MM.1S (cell line): Measurements from ENCODE around the gene SH3RF3.

ENCODE experiments used
- DNase-seq: peaks from one replicate; pipeline ENCODE4 v3.0.0-alpha.2; 2015
- H2AFZ ChIP-seq: fragments of 300-600 bp; sonication (generic); 2 replicates; pipeline ENCODE4 v1.6.0; 2016; ENCODE audit warnings: antibody characterized with exemption, low read length
- H3F3A ChIP-seq: fragments of 300-600 bp; sonication (generic); 2 replicates; pipeline ENCODE4 v1.6.1; 2016; ENCODE audit warnings: mild to moderate bottlenecking, antibody characterized with exemption, low read length, moderate library complexity, mixed read lengths; ENCODE audit not compliant: insufficient read depth
- H3K27ac ChIP-seq: fragments of 300-600 bp; sonication (generic); 2 replicates; pipeline ENCODE4 v1.5.1; 2016; ENCODE audit warnings: mild to moderate bottlenecking, low read length
- H3K27me3 ChIP-seq: fragments of 300-600 bp; sonication (generic); replicated peaks from 2 replicates; pipeline ENCODE4 v1.6.0; 2016; ENCODE audit warnings: low read length; ENCODE audit not compliant: insufficient read depth
- H3K36me3 ChIP-seq: fragments of 300-600 bp; sonication (generic); replicated peaks from 2 replicates; pipeline ENCODE4 v1.6.1; 2016; ENCODE audit warnings: mild to moderate bottlenecking, low read length, mixed read lengths; ENCODE audit not compliant: insufficient read depth
- H3K4me1 ChIP-seq: fragments of 300-600 bp; sonication (generic); 2 replicates; pipeline ENCODE4 v1.6.1; 2016; ENCODE audit warnings: low read length, mixed read lengths
- H3K4me2 ChIP-seq: fragments of 300-600 bp; sonication (generic); 2 replicates; pipeline ENCODE4 v1.6.0; 2016; ENCODE audit warnings: low read depth, low read length
- H3K4me3 ChIP-seq: fragments of 300-600 bp; sonication (generic); 2 replicates; pipeline ENCODE4 v1.5.1; 2016; ENCODE audit warnings: low read length, mixed read lengths
- H3K79me2 ChIP-seq: fragments of 300-600 bp; sonication (generic); 2 replicates; pipeline ENCODE4 v1.6.1; 2016; ENCODE audit warnings: mixed run types, low read length, mixed read lengths
- H3K9ac ChIP-seq: fragments of 300-600 bp; sonication (generic); 2 replicates; pipeline ENCODE4 v1.6.1; 2016; ENCODE audit warnings: low read length, mixed read lengths
- H3K9me2 ChIP-seq: fragments of 300-600 bp; sonication (generic); replicated peaks from 2 replicates; pipeline ENCODE4 v1.6.1; 2016; ENCODE audit warnings: mild to moderate bottlenecking, low read length, mixed read lengths; ENCODE audit not compliant: insufficient read depth
- H3K9me3 ChIP-seq: fragments of 300-600 bp; sonication (generic); replicated peaks from 2 replicates; pipeline ENCODE4 v1.6.1; 2016; ENCODE audit warnings: mild to moderate bottlenecking, low read length, mixed read lengths; ENCODE audit not compliant: insufficient read depth
- H4K20me1 ChIP-seq: fragments of 300-600 bp; sonication (generic); 2 replicates; pipeline ENCODE4 v1.6.1; 2016; ENCODE audit warnings: mild to moderate bottlenecking, low read length, moderate library complexity, mixed read lengths; ENCODE audit not compliant: insufficient read depth
- CTCF ChIP-seq: fragments of 300-600 bp; sonication (generic); IDR thresholded peaks from 2 replicates; pipeline ENCODE4 v1.5.1; 2016; ENCODE audit warnings: antibody characterized with exemption, low read length, mixed read lengths
- EZH2 ChIP-seq: fragments of 300-600 bp; sonication (generic); optimal IDR thresholded peaks from 2 replicates; pipeline ENCODE3; 2017; ENCODE audit warnings: low read depth, mild to moderate bottlenecking, antibody characterized with exemption, low read length, mixed read lengths
- EZH2phosphoT487 ChIP-seq: fragments of 300-600 bp; sonication (generic); IDR thresholded peaks from 2 replicates; pipeline ENCODE4 v1.6.1; 2018; ENCODE audit warnings: antibody characterized with exemption, low read length

Gene SH3RF3

DNA sequence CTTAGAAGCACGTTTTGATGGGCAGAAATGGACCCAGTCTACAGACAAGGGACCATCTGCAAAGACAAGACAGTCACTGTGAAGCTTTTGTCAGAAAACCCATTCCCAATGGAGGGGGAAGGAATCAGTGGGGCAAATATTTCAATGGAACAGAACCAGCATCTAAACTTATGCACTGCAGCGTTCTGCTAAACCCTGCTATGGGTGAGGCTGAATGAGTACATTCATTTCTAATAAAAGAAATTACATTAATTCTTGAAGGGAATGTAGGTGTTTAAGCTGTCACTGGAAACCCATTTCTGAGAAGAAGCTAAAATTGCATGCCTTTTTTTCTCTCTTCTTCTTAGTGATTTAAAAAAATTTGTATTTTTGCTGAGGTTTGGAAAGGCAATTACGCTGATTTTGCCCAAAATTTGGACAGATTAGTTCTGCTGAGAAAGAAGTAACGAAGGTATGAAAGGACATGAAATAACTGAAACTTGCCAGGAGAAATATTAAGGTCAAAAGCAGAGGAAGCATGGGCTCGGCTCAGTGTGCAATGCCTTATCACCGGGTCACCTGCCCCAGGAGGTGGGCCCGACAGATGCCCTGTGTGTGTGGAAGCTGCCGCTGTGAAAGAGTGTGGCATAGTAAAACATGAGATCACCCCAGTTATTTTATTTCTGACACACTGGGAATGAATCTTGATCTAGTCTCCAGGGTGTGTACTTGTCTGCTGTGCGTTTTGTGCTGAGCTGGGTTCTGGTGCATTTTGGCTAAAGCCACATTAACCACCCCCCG, 24.2 kb downstream of the SH3RF3 start:
- Histone ChIP-seq H3K4me2 (no peak overlapping the region), H3K36me3 (no peaks in the 10 kb centered on the region), H3F3A (no peaks in the 10 kb centered on the region), H3K9me3 (no peaks in the 10 kb centered on the region), H3K9me2 (no peaks in the 10 kb centered on the region), H3K9ac (no peak overlapping the region), H4K20me1 (no peaks in the 10 kb centered on the region), H3K79me2 (peaks cover 100% of the 10 kb centered on the region), H2AFZ (no peak overlapping the region), H3K4me3 (no peak overlapping the region), H3K27me3 (no peaks in the 10 kb centered on the region), H3K27ac (no peak overlapping the region), H3K4me1 (no peaks in the 10 kb centered on the region)
- no peak for DNase-seq
- no peak for TF ChIP-seq EZH2phosphoT487
- TF ChIP-seq CTCF: no peak
- no peak for TF ChIP-seq EZH2

- H3K4me2 ChIP-seq: no peak overlapping the region
- no peak overlapping the region for H2AFZ ChIP-seq
- no peaks in the 10 kb centered on the region for H3K36me3 ChIP-seq
- no peak overlapping the region for H3K27ac ChIP-seq
- H4K20me1 ChIP-seq: no peaks in the 10 kb centered on the region
- H3K9me2 ChIP-seq: no peaks in the 10 kb centered on the region
- TF ChIP-seq EZH2 (no peak), CTCF (no peak), EZH2phosphoT487 (no peak)
- H3K4me1 ChIP-seq: no peaks in the 10 kb centered on the region
- no peaks in the 10 kb centered on the region for H3F3A ChIP-seq
- no peaks in the 10 kb centered on the region for H3K27me3 ChIP-seq
- no peaks in the 10 kb centered on the region for H3K9me3 ChIP-seq
- H3K4me3 ChIP-seq: no peak overlapping the region
- DNase-seq: no peak
- H3K9ac ChIP-seq: no peak overlapping the region
- H3K79me2 ChIP-seq: peaks cover 99% of the 10 kb centered on the region
Measured at GRCh38 chr2:109153807-109154206, 24.8 kb downstream of the SH3RF3 start.

- peaks cover 99% of the 10 kb centered on the region for H3K79me2 ChIP-seq
- H3K9ac ChIP-seq: no peak overlapping the region
- H3K9me3 ChIP-seq: no peaks in the 10 kb centered on the region
- H3K27me3 ChIP-seq: no peaks in the 10 kb centered on the region
- H3K4me3 ChIP-seq: no peak overlapping the region
- H3K27ac ChIP-seq: no peak overlapping the region
- no peaks in the 10 kb centered on the region for H4K20me1 ChIP-seq
- no peak overlapping the region for H2AFZ ChIP-seq
- no peaks in the 10 kb centered on the region for H3K36me3 ChIP-seq
- H3K4me1 ChIP-seq: no peaks in the 10 kb centered on the region
- no peak overlapping the region for H3K4me2 ChIP-seq
- no peaks in the 10 kb centered on the region for H3F3A ChIP-seq
- H3K9me2 ChIP-seq: no peaks in the 10 kb centered on the region
- TF ChIP-seq EZH2: no peak
- no peak for TF ChIP-seq EZH2phosphoT487
- no peak for TF ChIP-seq CTCF
- no peak for DNase-seq
Measured at GRCh38 chr2:109154226-109154625, 25.2 kb downstream of the SH3RF3 start.
